ENCODE measurements around the gene LGALS8.
"Not testable (repeated sequence)": the region's sequence is repeated elsewhere in the genome, so short reads cannot be mapped to it uniquely, and the experiment has no call there.

The LGALS8 gene

DNA sequence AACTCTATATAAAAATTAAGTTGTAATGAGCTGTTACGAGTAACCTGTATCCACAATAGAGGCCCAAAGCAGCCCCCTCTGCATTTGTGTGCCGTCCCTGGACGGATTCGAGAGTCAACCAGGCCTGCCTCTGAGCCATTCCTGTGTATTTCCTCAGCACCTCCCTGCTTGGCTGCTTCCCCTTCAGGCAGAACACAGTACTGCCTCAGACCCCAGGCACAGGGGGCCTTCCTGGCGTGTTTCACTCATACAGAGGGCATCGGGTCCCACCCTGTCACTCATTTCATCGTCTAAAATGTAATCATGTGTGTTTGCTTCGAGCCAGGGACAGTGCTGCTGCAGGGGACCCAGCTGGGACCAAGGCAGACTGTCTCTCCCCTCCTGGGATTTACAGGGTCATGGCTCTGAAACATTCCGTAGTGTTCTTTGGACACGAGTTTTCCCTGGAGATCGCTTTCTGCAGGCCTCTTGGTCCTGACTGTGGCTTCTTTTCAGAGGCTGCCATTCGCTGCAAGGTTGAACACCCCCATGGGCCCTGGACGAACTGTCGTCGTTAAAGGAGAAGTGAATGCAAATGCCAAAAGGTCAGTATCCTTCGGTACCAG, 19.4 kb downstream of the LGALS8 start:
- DNase-seq = no peak

DNA sequence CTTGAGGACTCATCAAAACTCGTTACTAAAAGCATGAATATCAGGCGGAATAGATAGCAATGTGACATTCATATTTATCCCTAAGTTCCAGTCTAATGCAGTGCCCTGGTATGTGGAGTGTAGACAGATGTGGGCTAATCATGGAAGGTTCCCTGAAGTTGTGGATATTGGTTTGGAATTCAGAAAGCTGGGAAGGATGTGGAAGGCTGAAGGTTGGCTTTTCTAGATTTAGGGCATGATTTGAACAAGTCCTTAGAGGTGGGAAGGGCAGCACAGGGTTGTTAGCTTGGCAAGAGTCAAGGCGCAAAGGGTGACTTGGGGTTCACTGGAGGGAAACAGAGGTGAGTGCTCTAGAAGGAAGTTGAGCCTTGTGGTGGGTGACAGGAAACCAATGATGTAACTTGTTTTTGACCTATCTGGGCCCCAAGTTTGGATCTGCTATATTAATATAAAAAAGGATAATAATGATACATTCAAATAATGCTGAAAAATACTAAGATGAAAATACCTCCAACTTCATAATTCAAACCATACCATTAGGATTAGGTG, 21.9 kb downstream of the LGALS8 start:
- DNase-seq = no peak

DNA sequence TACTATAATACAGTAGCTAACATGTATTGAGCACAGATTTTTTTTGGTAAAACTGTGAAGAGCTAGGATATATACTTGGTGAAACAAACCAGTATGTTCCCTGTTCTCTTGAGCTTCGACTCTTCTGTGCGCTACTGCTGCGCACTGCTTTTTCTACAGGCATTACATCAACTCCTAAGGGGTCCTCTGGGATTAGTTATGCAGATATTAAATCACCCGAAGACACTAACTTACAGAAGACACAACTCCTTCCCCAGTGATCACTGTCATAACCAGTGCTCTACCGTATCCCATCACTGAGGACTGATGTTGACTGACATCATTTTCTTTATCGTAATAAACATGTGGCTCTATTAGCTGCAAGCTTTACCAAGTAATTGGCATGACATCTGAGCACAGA, 24.7 kb downstream of the LGALS8 start:
- DNase-seq = no peak

DNA sequence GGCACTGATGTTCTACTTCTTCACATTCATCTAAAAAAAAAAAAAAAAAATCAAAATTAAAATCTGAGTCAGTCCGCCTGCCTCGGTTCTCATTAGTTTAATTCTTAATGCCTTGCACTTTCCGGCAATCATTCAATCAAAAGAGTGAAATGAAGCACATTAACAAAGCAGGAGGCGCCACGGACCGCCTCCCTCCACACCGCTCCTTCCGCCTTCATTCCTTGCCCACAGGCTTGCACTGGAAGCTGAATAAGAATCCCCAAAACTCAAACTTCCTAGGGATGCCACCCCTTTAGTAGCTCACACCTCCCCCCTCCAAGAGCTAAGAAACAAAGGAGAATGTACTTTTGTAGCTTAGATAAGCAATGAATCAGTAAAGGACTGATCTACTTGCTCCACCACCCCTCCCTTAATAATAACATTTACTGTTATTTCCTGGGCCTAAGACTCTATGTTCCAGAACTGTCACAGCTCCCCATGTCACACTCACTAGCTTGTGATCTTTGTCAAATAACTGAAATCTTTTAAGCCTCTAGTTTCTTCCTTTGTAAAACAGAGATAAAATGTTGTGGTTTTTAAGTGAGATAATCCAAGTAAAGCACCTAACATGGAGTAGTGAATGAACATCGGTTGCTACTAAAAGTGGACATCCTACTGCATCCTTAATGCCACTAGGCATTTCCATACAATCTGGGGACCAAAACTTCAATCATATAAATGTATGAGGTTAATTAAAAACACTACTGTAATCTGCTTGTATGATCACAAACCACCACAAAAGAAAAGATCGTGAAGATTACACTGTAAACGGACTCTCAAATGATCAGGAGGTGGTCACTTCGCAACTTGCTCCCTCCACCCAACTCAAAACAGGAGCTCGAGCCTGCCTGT, 27.4 kb downstream of the LGALS8 start:
- no peak for DNase-seq

GRCh38 chr1:236552096-236552495, 28.3 kb downstream of the LGALS8 start:
- DNase-seq = no peak

DNA sequence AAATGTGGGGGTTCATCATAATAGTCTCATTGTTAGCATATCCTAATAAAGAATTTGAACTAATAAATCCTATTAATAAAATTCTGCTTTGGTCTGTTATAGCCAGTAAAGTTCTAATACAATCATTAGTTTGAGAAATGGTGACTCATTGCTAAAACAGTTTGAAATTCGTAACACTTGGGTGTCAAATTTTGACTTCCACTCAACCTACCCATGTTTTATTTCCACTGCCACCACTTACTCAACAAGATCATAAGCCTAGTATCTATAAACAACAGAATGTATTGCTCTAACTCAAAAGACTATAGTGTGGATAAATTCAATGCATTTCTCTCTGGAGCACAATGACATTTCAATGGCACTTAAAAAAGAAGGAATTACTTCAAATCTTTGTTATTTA, 29.1 kb downstream of the LGALS8 start:
- DNase-seq = no peak

DNA sequence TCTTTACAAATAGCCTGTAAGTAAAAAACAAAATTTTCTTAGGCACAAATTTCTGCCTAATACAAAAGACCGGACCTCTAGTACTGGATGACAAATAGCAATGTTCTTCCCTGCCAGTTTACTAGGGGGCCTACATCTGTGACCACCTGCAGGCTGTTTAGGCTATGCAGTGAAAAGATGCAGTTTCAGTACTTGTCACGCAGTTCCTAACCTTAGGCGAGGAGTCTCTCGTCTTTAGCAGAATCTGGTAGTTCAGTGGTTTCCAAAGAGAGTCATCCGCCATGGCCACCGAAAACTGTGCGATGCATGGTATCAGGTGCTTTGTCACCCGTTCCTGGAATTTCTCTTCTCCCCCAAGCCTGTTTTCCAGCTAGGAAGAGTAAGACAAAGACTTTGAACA, 29.6 kb downstream of the LGALS8 start:
- DNase-seq = no peak

DNA sequence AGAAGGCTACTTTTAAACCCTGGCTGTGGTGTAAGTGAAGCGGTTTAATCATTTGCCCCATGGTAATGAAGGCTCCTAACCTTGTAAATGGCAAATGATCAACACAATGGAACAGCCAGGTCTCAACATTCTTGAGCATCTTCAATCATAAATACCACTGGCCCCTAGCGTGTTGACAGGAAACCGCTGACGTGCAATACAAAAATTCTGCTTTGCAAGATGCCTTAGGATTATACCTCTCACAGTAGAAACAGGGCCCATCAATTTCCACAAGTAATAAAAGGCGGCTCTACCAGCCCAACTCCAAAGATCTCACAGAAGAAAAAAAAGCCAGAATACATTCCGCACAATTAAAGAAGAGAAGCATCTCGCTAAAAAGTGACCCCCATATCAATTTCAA, 32.8 kb downstream of the LGALS8 start:
- no peak for DNase-seq

- no peak for DNase-seq
Measured at GRCh38 chr1:236558081-236558480, 34.3 kb downstream of the LGALS8 start.

DNA sequence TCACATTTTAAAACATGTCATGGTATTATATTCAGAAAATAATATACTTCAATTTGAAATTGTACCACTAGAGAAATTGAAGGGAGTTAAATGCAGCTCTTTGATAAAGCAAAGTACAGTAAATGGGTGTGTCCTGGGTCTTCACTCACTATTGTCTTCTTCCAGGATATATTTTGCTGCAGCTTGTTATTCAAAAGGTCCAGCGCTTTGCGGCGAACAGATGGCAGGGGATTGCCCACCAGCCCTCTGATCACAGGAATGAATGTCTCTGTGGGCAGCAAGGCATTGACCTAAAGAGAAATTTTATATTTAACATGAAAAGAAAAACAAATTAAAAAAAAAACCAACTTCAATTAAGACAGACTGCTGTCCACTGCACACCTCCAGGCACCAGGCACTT, 35.1 kb downstream of the LGALS8 start:
- DNase-seq = no peak

- DNase-seq = no peak
Measured at GRCh38 chr1:236560213-236560771, 36.5 kb downstream of the LGALS8 start.

DNA sequence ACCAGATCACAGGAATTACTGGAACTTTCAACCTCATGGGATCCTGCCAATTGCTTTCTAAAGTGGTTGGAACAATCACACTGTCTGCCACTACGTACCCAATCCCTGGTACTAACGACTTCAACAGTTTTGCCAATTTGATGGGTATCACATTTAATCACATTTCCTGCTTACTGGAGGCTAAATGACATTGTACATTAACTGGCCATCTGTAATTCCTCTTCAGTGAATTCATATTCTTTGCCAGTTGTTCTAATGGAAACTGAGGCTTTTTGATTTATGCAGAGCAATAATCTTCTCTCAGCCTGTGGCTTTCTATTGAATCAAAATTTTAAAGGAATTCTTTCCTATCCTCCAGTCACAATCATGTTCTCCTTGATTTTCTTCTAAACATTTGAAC, 38.2 kb downstream of the LGALS8 start:
- DNase-seq = no peak

DNA sequence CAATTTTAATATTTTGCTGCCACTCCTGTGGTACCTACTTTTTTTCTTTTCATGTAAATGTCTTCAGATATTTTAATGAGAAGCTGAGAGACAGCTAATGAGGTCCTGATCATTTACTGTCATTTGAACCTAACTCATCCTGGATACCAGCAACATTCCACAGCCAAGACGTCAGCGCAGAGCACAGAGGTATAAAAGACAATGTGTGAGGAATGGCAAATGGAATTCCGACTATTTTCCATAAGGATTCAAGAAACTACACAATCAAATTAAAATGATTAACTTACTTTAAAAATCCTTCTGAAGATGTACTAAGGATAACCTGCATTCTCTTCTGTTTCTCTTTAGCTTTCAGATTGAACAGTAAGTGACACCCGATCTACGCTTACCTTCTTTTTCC, 41.7 kb downstream of the LGALS8 start:
- no peak for DNase-seq

DNA sequence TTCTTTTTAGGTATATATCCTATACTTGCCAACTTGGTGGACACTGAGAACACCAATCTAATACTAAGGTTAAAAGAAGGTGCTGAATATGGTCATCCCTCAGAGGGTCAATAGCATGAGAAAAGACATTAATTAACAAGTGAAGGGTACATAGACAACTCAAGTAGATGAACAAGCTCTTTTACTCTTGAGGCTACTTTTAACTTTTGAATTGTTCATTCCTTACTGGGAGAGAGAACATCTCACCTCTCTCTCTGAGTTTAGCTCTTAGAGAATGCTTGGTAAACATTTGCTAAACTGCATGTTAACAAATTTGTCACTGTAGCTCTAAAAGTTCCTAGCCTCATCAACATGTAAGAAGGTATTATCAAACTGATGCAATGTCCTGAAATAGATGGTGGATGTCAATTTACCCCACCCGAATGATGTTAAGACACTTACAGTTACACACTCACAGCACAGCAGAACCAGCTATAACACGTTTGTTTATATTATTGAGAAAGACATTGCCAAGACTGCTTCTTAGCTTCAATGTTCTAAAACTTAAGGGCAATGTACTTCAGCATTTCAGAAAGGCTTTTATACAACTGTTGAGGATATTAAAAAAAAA, 44.6 kb downstream of the LGALS8 start:
- DNase-seq = no peak

DNA sequence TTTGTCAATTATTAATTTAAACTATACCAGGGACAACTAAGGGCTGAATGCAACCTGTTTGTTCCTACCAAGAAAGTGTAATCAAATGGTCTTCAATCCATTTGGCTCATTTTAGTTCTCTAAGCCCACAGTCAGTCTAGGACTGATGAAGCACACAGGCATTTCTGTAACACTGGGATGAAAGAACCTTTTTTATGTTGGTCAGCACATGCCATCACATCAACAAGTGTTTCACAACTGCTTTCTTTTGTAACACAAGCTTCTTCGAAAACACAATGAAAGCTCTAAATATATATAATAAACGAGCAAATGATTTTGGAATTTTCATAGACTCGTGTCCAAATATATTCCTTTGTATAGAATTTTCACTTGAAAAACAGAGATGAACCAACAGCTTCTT, 51.7 kb downstream of the LGALS8 start:
- DNase-seq = no peak

GRCh38 chr1:236576004-236576403, 52.2 kb downstream of the LGALS8 start:
- no peak for DNase-seq

DNA sequence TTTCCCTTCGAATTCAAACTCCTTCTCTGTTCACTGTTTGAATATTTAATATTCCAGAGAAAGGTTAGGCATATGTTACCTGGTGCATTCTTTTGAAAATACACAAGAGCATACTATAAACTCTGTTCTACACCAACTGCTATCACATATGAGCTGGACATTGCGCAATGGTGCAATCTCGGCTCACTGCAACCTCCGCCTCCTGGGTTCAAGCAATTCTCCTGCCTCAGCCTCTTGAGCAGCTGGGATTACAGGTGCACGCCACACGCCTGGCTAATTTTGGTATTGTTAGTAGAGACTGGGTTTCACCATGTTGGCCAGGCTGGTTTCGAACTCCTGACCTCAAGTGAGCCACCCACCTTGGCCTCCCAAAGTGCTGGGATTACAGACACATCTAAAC, 53.3 kb downstream of the LGALS8 start:
- not testable (repeated sequence) for DNase-seq

DNA sequence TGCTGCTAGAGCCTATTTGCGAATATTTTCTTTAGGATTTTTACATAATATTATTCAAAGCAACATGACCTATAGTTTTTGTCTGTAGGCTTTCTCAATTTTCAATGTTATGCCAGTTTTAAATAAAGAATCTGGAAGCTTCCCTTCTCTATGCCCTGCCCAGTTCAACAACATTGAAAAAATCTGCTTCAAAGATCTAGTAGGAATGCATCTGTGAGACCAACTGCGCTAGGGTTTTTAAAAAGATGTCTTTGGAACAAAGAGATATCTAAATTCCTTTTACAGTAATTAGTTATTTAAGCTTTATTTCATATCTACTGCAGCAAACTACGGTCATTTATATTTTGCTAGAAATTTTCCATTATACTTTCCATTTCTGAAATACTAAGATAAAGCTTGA, 54.9 kb downstream of the LGALS8 start:
- no peak for DNase-seq

- not testable (repeated sequence) for DNase-seq
Measured at GRCh38 chr1:236580404-236580803, 56.6 kb downstream of the LGALS8 start.

DNA sequence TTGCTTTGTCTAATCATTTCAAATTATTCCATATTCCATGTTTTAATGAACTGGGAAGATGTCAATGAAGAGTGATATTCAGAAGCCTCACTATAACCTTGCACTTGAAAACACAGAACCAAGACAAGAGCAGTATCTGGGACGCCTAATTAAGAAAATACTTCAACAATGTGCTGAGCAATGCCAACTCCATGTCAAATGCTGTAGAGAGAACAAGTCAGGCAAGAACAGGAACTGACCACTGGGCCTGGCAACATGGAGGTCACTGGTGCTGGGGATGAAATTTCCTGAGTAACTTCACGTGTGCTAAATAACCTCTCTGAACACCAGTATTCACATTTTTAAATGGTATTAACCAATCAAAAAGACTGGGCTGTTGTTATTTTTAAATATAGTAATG, 57.7 kb downstream of the LGALS8 start:
- no peak for DNase-seq

DNA sequence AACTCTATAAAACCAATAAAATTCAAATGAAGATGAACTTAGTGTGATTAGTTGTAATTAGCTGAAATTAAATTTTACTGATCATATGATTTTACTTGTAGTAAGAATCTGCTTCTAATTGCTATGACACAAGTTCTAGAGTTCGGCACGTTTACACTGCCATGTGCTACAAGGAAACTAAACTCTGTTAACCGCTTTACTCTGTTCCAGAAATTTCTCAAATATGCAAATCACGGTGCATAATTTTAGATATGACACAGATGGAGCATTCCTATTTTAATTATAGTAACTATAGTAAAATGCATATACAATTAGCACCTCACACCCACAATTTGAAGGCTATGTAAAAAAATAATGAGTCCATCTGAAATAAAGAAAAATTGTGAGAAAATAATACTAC, 65.7 kb downstream of the LGALS8 start:
- DNase-seq = no peak

DNA sequence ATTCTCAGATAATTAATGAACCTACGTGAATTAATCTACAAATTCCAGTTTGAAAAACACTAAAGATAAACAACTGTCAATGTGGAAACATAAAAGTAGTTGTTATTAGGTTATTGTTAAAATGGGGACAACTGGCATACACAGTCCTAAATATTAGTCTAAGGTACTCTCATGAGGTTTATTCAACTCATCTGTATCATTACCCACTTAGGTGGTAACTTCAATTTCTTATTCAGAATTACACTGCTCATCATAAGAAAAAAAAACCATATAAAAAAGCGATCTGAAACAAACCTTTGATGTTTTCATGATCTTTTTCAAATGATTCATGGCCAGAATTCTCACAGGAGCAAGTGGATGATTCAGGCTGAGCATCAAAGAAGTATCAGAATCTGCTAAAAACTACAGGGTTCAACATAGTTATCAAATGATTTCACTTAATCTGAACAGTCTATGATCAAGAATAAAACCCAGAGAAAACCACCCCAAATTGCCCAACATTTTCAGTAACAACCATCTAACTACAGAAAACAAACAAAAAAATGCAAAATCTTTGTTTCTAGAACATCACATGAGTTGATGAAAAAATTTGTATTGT, 66.9 kb downstream of the LGALS8 start:
- DNase-seq = no peak

- no peak for DNase-seq
Measured at GRCh38 chr1:236602171-236602570, 78.4 kb downstream of the LGALS8 start.

All from NCI-H226 (cell line).